BLaER1 (cell line): ENCODE measurements around the gene THEMIS.

Experiments used
- H3K27ac ChIP-seq: shearing (Covaris generic); formaldehyde crosslinking; 2 replicates; pipeline ENCODE4 v1.8.1; 2022
- H3K27me3 ChIP-seq: shearing (Covaris generic); formaldehyde crosslinking; 2 replicates; pipeline ENCODE4 v1.8.1; 2022
- H3K36me3 ChIP-seq: shearing (Covaris generic); formaldehyde crosslinking; 2 replicates; pipeline ENCODE4 v1.8.1; 2022
- H3K4me1 ChIP-seq: shearing (Covaris generic); formaldehyde crosslinking; 2 replicates; pipeline ENCODE4 v1.8.1; 2022
- H3K4me2 ChIP-seq: shearing (Covaris generic); formaldehyde crosslinking; 2 replicates; pipeline ENCODE4 v1.8.1; 2022
- H3K4me3 ChIP-seq: shearing (Covaris generic); formaldehyde crosslinking; 2 replicates; pipeline ENCODE4 v1.8.1; 2022
- H3K9ac ChIP-seq: shearing (Covaris generic); formaldehyde crosslinking; 2 replicates; pipeline ENCODE4 v1.8.1; 2022
- H3K9me3 ChIP-seq: shearing (Covaris generic); formaldehyde crosslinking; 2 replicates; pipeline ENCODE4 v1.8.1; 2022
- H4K20me1 ChIP-seq: shearing (Covaris generic); formaldehyde crosslinking; 2 replicates; pipeline ENCODE4 v1.8.1; 2022
- Cebpa-rat ChIP-seq: shearing (Covaris generic); IDR thresholded peaks from 2 replicates; pipeline ENCODE4 v1.8.1; 2022

The THEMIS gene

GRCh38 chr6:127900935-127901334 lies at the start of gene THEMIS:
Gene THEMIS, minus strand, starts transcription at chr6:127901058. Its CDS starts 126 bp downstream, at chr6:127900932.
- no peaks in the 10 kb centered on the region for H3K36me3 ChIP-seq
- H3K9me3 ChIP-seq: no peaks in the 10 kb centered on the region
- H3K4me3 ChIP-seq: no peak within 1 kb of the TSS
- H4K20me1 ChIP-seq: no peaks in the 10 kb centered on the region
- no peak within 1 kb of the TSS for H3K4me2 ChIP-seq
- H3K27ac ChIP-seq: no peak within 1 kb of the TSS
- no peak for TF ChIP-seq Cebpa-rat
- no peaks in the 10 kb centered on the region for H3K27me3 ChIP-seq
- H3K4me1 ChIP-seq: no peaks in the 10 kb centered on the region
- H3K9ac ChIP-seq: no peak within 1 kb of the TSS

GRCh38 chr6:127949251-127949650 lies 48.4 kb upstream of the THEMIS start:
- Histone ChIP-seq H4K20me1 (no peaks in the 10 kb centered on the region), H3K4me3 (no peak overlapping the region), H3K4me2 (no peak overlapping the region), H3K9me3 (no peaks in the 10 kb centered on the region), H3K27me3 (no peaks in the 10 kb centered on the region), H3K27ac (no peak overlapping the region), H3K4me1 (peaks cover 14% of the 10 kb centered on the region), H3K36me3 (no peaks in the 10 kb centered on the region), H3K9ac (no peak overlapping the region)
- no peak for TF ChIP-seq Cebpa-rat

- H3K27ac ChIP-seq: no peak overlapping the region
- H3K36me3 ChIP-seq: no peaks in the 10 kb centered on the region
- H3K4me3 ChIP-seq: no peak overlapping the region
- no peaks in the 10 kb centered on the region for H3K9me3 ChIP-seq
- peaks cover 11% of the 10 kb centered on the region for H3K4me1 ChIP-seq
- no peak overlapping the region for H3K4me2 ChIP-seq
- no peak overlapping the region for H3K9ac ChIP-seq
- no peaks in the 10 kb centered on the region for H4K20me1 ChIP-seq
- no peaks in the 10 kb centered on the region for H3K27me3 ChIP-seq
- no peak for TF ChIP-seq Cebpa-rat
These were observed 45.5 kb upstream of the THEMIS start for GRCh38 chr6:127946388-127946787.

GRCh38 chr6:127945434-127946097 lies 44.7 kb upstream of the THEMIS start:
- Histone ChIP-seq H3K9ac (no peak overlapping the region), H3K36me3 (no peaks in the 10 kb centered on the region), H3K27me3 (no peaks in the 10 kb centered on the region), H3K27ac (no peak overlapping the region), H3K4me3 (no peak overlapping the region), H3K9me3 (no peaks in the 10 kb centered on the region), H4K20me1 (no peaks in the 10 kb centered on the region), H3K4me2 (no peak overlapping the region), H3K4me1 (peaks cover 3% of the 10 kb centered on the region)
- TF ChIP-seq Cebpa-rat: no peak

- Histone ChIP-seq H4K20me1 (no peaks in the 10 kb centered on the region), H3K36me3 (no peaks in the 10 kb centered on the region), H3K9ac (no peak overlapping the region), H3K4me2 (no peak overlapping the region), H3K4me1 (no peaks in the 10 kb centered on the region), H3K27ac (no peak overlapping the region), H3K4me3 (no peak overlapping the region), H3K27me3 (no peaks in the 10 kb centered on the region), H3K9me3 (no peaks in the 10 kb centered on the region)
- no peak for TF ChIP-seq Cebpa-rat
These were observed 40.4 kb upstream of the THEMIS start for GRCh38 chr6:127941228-127941627.

- H3K9me3 ChIP-seq: no peaks in the 10 kb centered on the region
- no peaks in the 10 kb centered on the region for H3K4me1 ChIP-seq
- no peaks in the 10 kb centered on the region for H3K27me3 ChIP-seq
- H3K27ac ChIP-seq: no peak overlapping the region
- H3K4me3 ChIP-seq: no peak overlapping the region
- no peak overlapping the region for H3K4me2 ChIP-seq
- no peak overlapping the region for H3K9ac ChIP-seq
- no peaks in the 10 kb centered on the region for H3K36me3 ChIP-seq
- no peaks in the 10 kb centered on the region for H4K20me1 ChIP-seq
- no peak for TF ChIP-seq Cebpa-rat
These were observed 38.7 kb upstream of the THEMIS start for GRCh38 chr6:127939442-127940066.

- Histone ChIP-seq H3K27ac (no peak overlapping the region), H3K36me3 (no peaks in the 10 kb centered on the region), H4K20me1 (no peaks in the 10 kb centered on the region), H3K4me1 (no peaks in the 10 kb centered on the region), H3K9ac (no peak overlapping the region), H3K9me3 (no peaks in the 10 kb centered on the region), H3K4me2 (no peak overlapping the region), H3K4me3 (no peak overlapping the region), H3K27me3 (no peaks in the 10 kb centered on the region)
- TF ChIP-seq Cebpa-rat: no peak
These were observed 37.8 kb upstream of the THEMIS start for GRCh38 chr6:127938701-127939100.

- no peak overlapping the region for H3K4me3 ChIP-seq
- no peak overlapping the region for H3K27ac ChIP-seq
- H3K36me3 ChIP-seq: no peaks in the 10 kb centered on the region
- H3K4me2 ChIP-seq: no peak overlapping the region
- TF ChIP-seq Cebpa-rat: no peak
- H3K9ac ChIP-seq: no peak overlapping the region
- no peaks in the 10 kb centered on the region for H3K4me1 ChIP-seq
- peaks cover 5% of the 10 kb centered on the region for H3K9me3 ChIP-seq
- no peaks in the 10 kb centered on the region for H3K27me3 ChIP-seq
- H4K20me1 ChIP-seq: no peaks in the 10 kb centered on the region
These were observed 36.9 kb upstream of the THEMIS start for GRCh38 chr6:127937747-127938146.

- H3K4me2 ChIP-seq: no peak overlapping the region
- TF ChIP-seq Cebpa-rat: no peak
- H3K9ac ChIP-seq: no peak overlapping the region
- H3K9me3 ChIP-seq: peaks cover 11% of the 10 kb centered on the region
- H4K20me1 ChIP-seq: no peaks in the 10 kb centered on the region
- H3K36me3 ChIP-seq: no peaks in the 10 kb centered on the region
- H3K27ac ChIP-seq: no peak overlapping the region
- no peak overlapping the region for H3K4me3 ChIP-seq
- no peaks in the 10 kb centered on the region for H3K4me1 ChIP-seq
- no peaks in the 10 kb centered on the region for H3K27me3 ChIP-seq
These were observed 36.2 kb upstream of the THEMIS start for GRCh38 chr6:127937102-127937501.

- Histone ChIP-seq H3K36me3 (no peaks in the 10 kb centered on the region), H4K20me1 (no peaks in the 10 kb centered on the region), H3K27me3 (no peaks in the 10 kb centered on the region), H3K27ac (no peak overlapping the region), H3K9me3 (peaks cover 11% of the 10 kb centered on the region), H3K9ac (no peak overlapping the region), H3K4me3 (no peak overlapping the region), H3K4me1 (no peaks in the 10 kb centered on the region), H3K4me2 (no peak overlapping the region)
- no peak for TF ChIP-seq Cebpa-rat
These were observed 34.1 kb upstream of the THEMIS start for GRCh38 chr6:127934956-127935355.
